Measurements from ENCODE around the gene NUDT15.
"Not testable (repeated sequence)": the region's sequence is repeated elsewhere in the genome, so short reads cannot be mapped to it uniquely, and the experiment has no call there.

NUDT15 gene

GRCh38 chr13:48043789-48044503, 6.4 kb downstream of the NUDT15 start:
- peak in 1 of 5 donors; percentile 55 for DNase-seq

- DNase-seq: no peak
These were observed 13.0 kb downstream of the NUDT15 start for GRCh38 chr13:48050550-48050949.

GRCh38 chr13:48054601-48055000, 17.1 kb downstream of the NUDT15 start:
- no peak for DNase-seq

GRCh38 chr13:48055712-48056111, 18.2 kb downstream of the NUDT15 start:
- no peak for DNase-seq

- not testable (repeated sequence) for DNase-seq
These were observed 21.0 kb downstream of the NUDT15 start for GRCh38 chr13:48058536-48058935.

GRCh38 chr13:48059951-48060350, 22.4 kb downstream of the NUDT15 start:
- DNase-seq: not testable (repeated sequence)

GRCh38 chr13:48066310-48066989, 28.9 kb downstream of the NUDT15 start:
- DNase-seq: peak in 1 of 5 donors; percentile 60

GRCh38 chr13:48068036-48068435, 30.5 kb downstream of the NUDT15 start:
- DNase-seq: no peak

- no peak for DNase-seq
These were observed 31.4 kb downstream of the NUDT15 start for GRCh38 chr13:48068952-48069351.

- no peak for DNase-seq
These were observed 32.0 kb downstream of the NUDT15 start for GRCh38 chr13:48069573-48069972.

GRCh38 chr13:48070942-48071341, 33.4 kb downstream of the NUDT15 start:
- no peak for DNase-seq

GRCh38 chr13:48072304-48072703, 34.8 kb downstream of the NUDT15 start:
- DNase-seq: no peak

- no peak for DNase-seq
These were observed 35.3 kb downstream of the NUDT15 start for GRCh38 chr13:48072787-48073186.

GRCh38 chr13:48074006-48074405, 36.5 kb downstream of the NUDT15 start:
- DNase-seq: no peak

GRCh38 chr13:48078251-48078656, 40.7 kb downstream of the NUDT15 start:
- peak in 1 of 5 donors; percentile 49 for DNase-seq

GRCh38 chr13:48081739-48082138, 44.2 kb downstream of the NUDT15 start:
- DNase-seq: no peak

- no peak for DNase-seq
These were observed 48.7 kb downstream of the NUDT15 start for GRCh38 chr13:48086272-48086671.

- no peak for DNase-seq
These were observed 56.1 kb downstream of the NUDT15 start for GRCh38 chr13:48093588-48093987.

GRCh38 chr13:48094404-48094780, 56.9 kb downstream of the NUDT15 start:
- peak in 1 of 5 donors; percentile 2 for DNase-seq

GRCh38 chr13:48094781-48095502, 57.4 kb downstream of the NUDT15 start, which contains the start of gene MED4:
Gene MED4 (minus strand): TSS chr13:48095104. CDS start chr13:48095078, 26 bp downstream.
- DNase-seq: peak; percentile 92 to 96 (median 95)

GRCh38 chr13:48096670-48097069, 59.1 kb downstream of the NUDT15 start:
- no peak for DNase-seq
